Panc1 (cell line): ENCODE data around the gene RABEP2. TPM values are rescaled to one million over a fixed set of nuclear protein-coding genes. Genes with fewer than 3 reads are reported as not detected.

ENCODE experiments used
- ATAC-seq: fragments of 200-7000 bp; cut with Tn5 transposase; 2 replicates; pipeline ENCODE4 v1.9.1; 2020; ENCODE audit warnings: mild to moderate bottlenecking, moderate library complexity
- BruUV-seq: library from RNA; stranded (reverse); fragments of 400-500 nt; replicated peaks from 2 replicates; lab custom pipeline; 2021; lab: Mats Ljungman, UMichigan
- CTCF ChIA-PET: fragments of 300-600 bp; sonication (Branson Sonifier 250); formaldehyde crosslinking; loops from one replicate; lab custom pipeline; 2022; ENCODE audit warnings: antibody characterized with exemption; lab: Charles Lee
- POLR2A ChIA-PET: fragments of 300-600 bp; sonication (Branson Sonifier 250); formaldehyde crosslinking; loops from one replicate; lab custom pipeline; 2022; ENCODE audit warnings: antibody characterized with exemption; lab: Charles Lee
- DNase-seq: peaks from one replicate; pipeline ENCODE4 v3.0.0-alpha.2; 2010; ENCODE audit warnings: low read depth, low spot score
- H3K27ac ChIP-seq: 2 replicates; pipeline ENCODE4 v1.5.1; 2011; ENCODE audit warnings: mild to moderate bottlenecking, low read length, inconsistent platforms
- H3K27me3 ChIP-seq: fragments of 200-500 bp; sonication (Bioruptor generic); 2 replicates; pipeline ENCODE4 v1.6.0; 2014; ENCODE audit warnings: low read length, inconsistent platforms; ENCODE audit not compliant: control insufficient read depth, insufficient read depth
- H3K36me3 ChIP-seq: fragments of 200-500 bp; sonication (Bioruptor generic); 2 replicates; pipeline ENCODE4 v1.5.1; 2014; ENCODE audit warnings: inconsistent platforms, mild to moderate bottlenecking, low read length, moderate library complexity; ENCODE audit not compliant: control insufficient read depth, insufficient read depth
- H3K4me1 ChIP-seq: 2 replicates; pipeline ENCODE4 v1.5.1; 2011; ENCODE audit warnings: inconsistent platforms, mild to moderate bottlenecking, low read length, moderate library complexity; ENCODE audit not compliant: control insufficient read depth, insufficient read depth
- H3K4me3 ChIP-seq, 2 experiments: 2 replicates each; pipeline ENCODE4 v1.5.1; 2011 to 2012; ENCODE audit warnings: low read depth in 2 of 2, low read length in 2 of 2, mild to moderate bottlenecking in 2 of 2, inconsistent platforms in 1 of 2, moderate library complexity in 1 of 2
- H3K9me3 ChIP-seq: fragments of 200-500 bp; sonication (Bioruptor generic); 2 replicates; pipeline ENCODE4 v1.5.1; 2014; ENCODE audit warnings: low read depth, mild to moderate bottlenecking, inconsistent platforms, low read length, moderate library complexity; ENCODE audit not compliant: control insufficient read depth, insufficient read depth
- CTCF ChIP-seq: fragments of 450-650 bp; IDR thresholded peaks from 2 replicates; pipeline ENCODE4 v1.5.1; 2017; ENCODE audit warnings: mild to moderate bottlenecking
- POLR2AphosphoS5 ChIP-seq: IDR thresholded peaks from 2 replicates; pipeline ENCODE4 v1.6.1; 2012; ENCODE audit warnings: mild to moderate bottlenecking, low read depth, low read length, moderate library complexity
- REST ChIP-seq, 2 experiments: IDR thresholded peaks; 2 replicates each; pipeline ENCODE4 v1.6.1; 2011 to 2012; ENCODE audit warnings: low read depth in 2 of 2, control low read depth in 1 of 2, low read length in 1 of 2, mild to moderate bottlenecking in 1 of 2, moderate library complexity in 1 of 2; ENCODE audit not compliant: insufficient read depth in 1 of 2
- SIN3A ChIP-seq: IDR thresholded peaks from 2 replicates; pipeline ENCODE4 v1.6.1; 2012; ENCODE audit warnings: low read depth, mild to moderate bottlenecking, low read length, moderate library complexity, borderline replicate concordance; ENCODE audit not compliant: insufficient read depth
- TCF7L2 ChIP-seq: IDR thresholded peaks from 2 replicates; pipeline ENCODE4 v1.6.1; 2011; ENCODE audit warnings: mild to moderate bottlenecking, low read depth, low read length, inconsistent platforms
- in situ Hi-C: cut with HindIII; loops from 2 replicates; pipeline ENCODE4 v1.10.0; 2016; ENCODE audit warnings: low sequenced_read_pairs, low pct_unique_long_range_greater_than_20kb
- intact Hi-C: fragments of 100-400 bp; cut with micrococcal nuclease; formaldehyde crosslinking; loops from one replicate; pipeline ENCODE4 v1.10.0; 2022; ENCODE audit not compliant: unreplicated experiment
- total RNA-seq: library from RNA; stranded (reverse); gene quantifications from one replicate; pipeline ENCODE4 v1.2.1, GENCODE V29; 2021; ENCODE audit not compliant: unreplicated experiment

Gene RABEP2
- total RNA-seq, 1 experiment from 2014 or later = 24.8 TPM

- no peak overlapping the region for H3K27ac ChIP-seq
- DNase-seq (no peak), ATAC-seq (no peak)
- H3K4me1 ChIP-seq = no peaks in the 10 kb centered on the region
- no peak for TF ChIP-seq CTCF
- TF ChIP-seq POLR2AphosphoS5 = no peak
- no peak for TF ChIP-seq REST (IDR thresholded peaks at IDR 0.05; ENCODE audit: insufficient read depth in 1 of 2, low read depth in 2 of 2, low read length in 1 of 2)
- TF ChIP-seq SIN3A = no peak
- TF ChIP-seq TCF7L2 = no peak
- CTCF ChIA-PET = no interaction called here
- intact Hi-C loops = no loop called here
- H3K9me3 ChIP-seq = no peaks in the 10 kb centered on the region
- BruUV-seq = no TSS peak
- H3K4me3 ChIP-seq = no peak overlapping the region
- POLR2A ChIA-PET = no interaction called here
- in situ Hi-C loops = no loop called here
- no peaks in the 10 kb centered on the region for H3K36me3 ChIP-seq
- H3K27me3 ChIP-seq = no peaks in the 10 kb centered on the region
These were observed 21.5 kb downstream of the RABEP2 start for GRCh38 chr16:28903344-28904042.

- no peaks in the 10 kb centered on the region for H3K4me1 ChIP-seq
- BruUV-seq = no TSS peak
- in situ Hi-C loops (no loop called here), intact Hi-C loops (no loop called here)
- no peaks in the 10 kb centered on the region for H3K36me3 ChIP-seq
- DNase-seq (no peak), ATAC-seq (no peak; the same call in 1 of the 2 replicates)
- H3K27ac ChIP-seq = no peak overlapping the region
- H3K4me3 ChIP-seq = no peak overlapping the region
- POLR2A ChIA-PET = no interaction called here
- H3K9me3 ChIP-seq = no peaks in the 10 kb centered on the region
- no peak for TF ChIP-seq POLR2AphosphoS5
- TF ChIP-seq CTCF = no peak
- no peak for TF ChIP-seq REST (IDR thresholded peaks at IDR 0.05; ENCODE audit: insufficient read depth in 1 of 2, low read depth in 2 of 2, low read length in 1 of 2)
- no peak for TF ChIP-seq TCF7L2
- no peak for TF ChIP-seq SIN3A
- H3K27me3 ChIP-seq = no peaks in the 10 kb centered on the region
- CTCF ChIA-PET = no interaction called here
These were observed 22.1 kb downstream of the RABEP2 start for GRCh38 chr16:28902909-28903308.
